Uterus (tissue), 2 donors: ENCODE data around the gene AMH.

ENCODE experiments used
- CTCF ChIP-seq, 4 experiments: fragments of 200-600 bp in 2 of 4; fragments of 450-650 bp in 2 of 4; sonication (generic) in 2 of 4; IDR thresholded peaks; one replicate each; pipeline ENCODE4 v1.5.1; 2016 to 2019; ENCODE audit warnings: antibody characterized with exemption in 4 of 4, mild to moderate bottlenecking in 2 of 4, moderate library complexity in 1 of 4
- POLR2A ChIP-seq, 2 donors: fragments of 450-650 bp; IDR thresholded peaks; one replicate each; pipeline ENCODE4 v1.6.1; 2016; ENCODE audit warnings: antibody characterized with exemption in 2 of 2, mild to moderate bottlenecking in 1 of 2, moderate library complexity in 1 of 2

DNA sequence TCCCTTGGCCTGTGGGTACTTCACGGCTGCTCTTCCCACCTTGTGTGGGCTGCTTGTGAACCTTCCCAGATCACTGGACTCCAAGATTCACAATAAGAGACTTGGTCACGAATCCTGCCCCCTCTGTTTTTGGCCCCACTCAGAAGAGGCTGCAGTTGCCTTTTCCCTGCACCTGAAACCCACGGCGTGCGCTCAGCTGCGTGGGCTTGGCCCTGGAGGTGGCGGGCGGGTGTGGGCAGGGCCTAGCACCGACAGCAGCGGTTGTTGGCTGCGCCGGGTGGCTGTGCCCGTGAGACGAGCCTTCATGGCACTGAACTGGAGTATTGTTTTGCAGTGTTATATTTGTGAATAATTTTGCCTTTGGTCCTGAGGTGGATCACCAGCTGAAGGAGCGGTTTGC, 46.8 kb upstream of the AMH start:
- TF ChIP-seq CTCF (IDR thresholded peaks at IDR 0.05) (no peak), POLR2A (IDR thresholded peaks at IDR 0.05) (no peak)
